Measurements from ENCODE around the gene AP1M1.

Gene AP1M1

DNA sequence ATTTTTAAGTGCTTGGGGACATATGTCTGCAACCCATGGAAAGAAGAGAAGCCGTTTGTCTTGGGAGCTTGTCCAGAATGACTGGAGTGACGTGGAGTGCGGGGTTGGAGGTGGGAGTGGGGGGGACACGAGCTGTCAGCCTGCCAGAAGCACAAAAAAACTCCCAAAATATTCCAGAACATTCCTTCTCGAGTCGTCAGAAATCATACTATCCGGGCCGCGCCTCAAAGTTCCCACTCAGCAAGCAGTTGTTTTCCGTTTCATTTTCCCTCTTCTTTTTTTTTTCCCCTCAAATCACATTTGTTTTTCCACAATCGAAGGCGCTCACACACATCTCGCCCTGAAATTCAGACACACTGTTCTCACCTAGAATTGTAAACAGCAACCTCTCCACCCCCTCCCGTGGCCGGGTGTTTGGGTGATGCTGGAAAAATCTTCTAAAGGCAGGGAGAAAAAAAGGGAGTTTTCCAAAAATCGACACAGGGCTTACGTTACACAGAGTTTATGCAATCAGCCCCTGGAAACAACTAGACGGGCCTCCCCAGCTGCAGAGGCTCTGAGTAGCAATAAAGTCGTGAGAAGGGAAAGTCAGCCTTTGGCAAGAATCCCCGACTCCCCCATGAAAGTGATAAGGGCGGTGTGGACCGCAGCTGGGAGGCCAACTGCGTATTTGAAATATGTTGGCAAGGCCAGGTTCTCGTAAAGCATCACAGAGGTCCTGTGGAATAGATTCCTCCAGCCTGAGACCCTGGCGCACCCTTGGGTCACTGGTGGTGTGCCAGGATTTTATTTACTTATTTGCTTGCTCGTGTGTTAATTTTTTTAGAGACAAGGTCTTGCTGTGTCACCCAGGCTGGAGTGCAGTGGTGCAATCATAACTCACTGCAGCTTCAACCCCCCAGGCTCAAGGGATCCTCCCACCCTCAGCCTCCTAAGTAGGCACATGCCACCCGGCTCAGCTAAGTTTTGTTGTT lies 95.7 kb downstream of the AP1M1 start:
- DNase-seq (ENCODE audit: extremely low read depth, low read depth), result peak; percentile 93
- no peak for TF ChIP-seq CTCF (IDR thresholded peaks at IDR 0.05; ENCODE audit: low read depth, low read length)

GRCh38 chr19:16295057-16295456 lies 97.3 kb downstream of the AP1M1 start:
- DNase-seq (ENCODE audit: extremely low read depth, low read depth), result no peak
- no peak for TF ChIP-seq CTCF (IDR thresholded peaks at IDR 0.05; ENCODE audit: low read depth, low read length)
